ENCODE data around the gene TPM1. TPM values are rescaled to one million over a fixed set of nuclear protein-coding genes. Genes with fewer than 3 reads are reported as not detected.
A peak's percentile ranks its signal among the peaks of the same experiment; 100 is the strongest.
"Not testable (repeated sequence)": the region's sequence is repeated elsewhere in the genome, so short reads cannot be mapped to it uniquely, and the experiment has no call there.

Gene TPM1
- total RNA-seq, 1 experiment from 2014 or later = 421 TPM

DNA sequence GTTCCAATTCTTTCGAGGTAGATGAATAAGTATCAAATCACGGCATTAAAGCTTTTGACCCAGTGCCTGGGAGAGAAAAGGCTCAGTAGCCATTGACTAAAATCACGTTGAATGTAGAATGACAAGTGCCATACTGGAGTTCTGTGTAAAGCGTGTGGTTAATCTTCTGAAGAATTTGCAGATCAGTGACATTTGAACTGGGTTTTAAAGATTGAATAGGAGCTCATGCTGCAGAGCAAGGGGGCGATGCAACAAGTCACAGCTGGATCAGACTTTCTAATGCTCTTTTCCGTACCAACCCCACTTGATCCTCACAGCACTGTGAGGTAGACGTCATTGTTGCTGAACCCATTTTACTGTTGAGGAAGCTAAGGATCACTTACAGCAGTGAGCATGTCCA is 49.5 kb upstream of the TPM1 start:
- ATAC-seq (no peak), DNase-seq (ENCODE audit: low spot score) (no peak)
- ChIA-PET POLR2A (no interaction called here), CTCF (interaction anchor here (0.8 kb wide), 1 partner anchor 55 kb away, joined by 3 read pairs; no protein-coding TSS in a partner anchor)
- H3K27me3 Mint-ChIP-seq (ENCODE audit: low read depth) = no peaks in the 10 kb centered on the region
- no peak overlapping the region for H3K4me3 Mint-ChIP-seq
- peaks cover 20% of the 10 kb centered on the region for H3K4me1 Mint-ChIP-seq
- 0 out of 2 replicates have a peak overlapping the region, but pooled peaks have one; percentile 37 for H3K27ac Mint-ChIP-seq
- no peaks in the 10 kb centered on the region for H3K9me3 Mint-ChIP-seq
- no peaks in the 10 kb centered on the region for H3K36me3 Mint-ChIP-seq
- TF ChIP-seq, protein P1, sequence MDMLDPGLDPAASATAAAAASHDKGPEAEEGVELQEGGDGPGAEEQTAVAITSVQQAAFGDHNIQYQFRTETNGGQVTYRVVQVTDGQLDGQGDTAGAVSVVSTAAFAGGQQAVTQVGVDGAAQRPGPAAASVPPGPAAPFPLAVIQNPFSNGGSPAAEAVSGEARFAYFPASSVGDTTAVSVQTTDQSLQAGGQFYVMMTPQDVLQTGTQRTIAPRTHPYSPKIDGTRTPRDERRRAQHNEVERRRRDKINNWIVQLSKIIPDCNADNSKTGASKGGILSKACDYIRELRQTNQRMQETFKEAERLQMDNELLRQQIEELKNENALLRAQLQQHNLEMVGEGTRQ (CRISPR knock-in tag; IDR thresholded peaks at IDR 0.05) = no peak
- no peak for TF ChIP-seq MXD4 (CRISPR knock-in tag; IDR thresholded peaks at IDR 0.05; ENCODE audit: borderline replicate concordance)
- TF ChIP-seq E2F5 (CRISPR knock-in tag; IDR thresholded peaks at IDR 0.05) = no peak
- TF ChIP-seq ZNF423 (CRISPR knock-in tag; IDR thresholded peaks at IDR 0.05) = no peak
- TF ChIP-seq ZNF219 (CRISPR knock-in tag; IDR thresholded peaks at IDR 0.05; ENCODE audit: borderline replicate concordance) = no peak
- TF ChIP-seq, protein P2, sequence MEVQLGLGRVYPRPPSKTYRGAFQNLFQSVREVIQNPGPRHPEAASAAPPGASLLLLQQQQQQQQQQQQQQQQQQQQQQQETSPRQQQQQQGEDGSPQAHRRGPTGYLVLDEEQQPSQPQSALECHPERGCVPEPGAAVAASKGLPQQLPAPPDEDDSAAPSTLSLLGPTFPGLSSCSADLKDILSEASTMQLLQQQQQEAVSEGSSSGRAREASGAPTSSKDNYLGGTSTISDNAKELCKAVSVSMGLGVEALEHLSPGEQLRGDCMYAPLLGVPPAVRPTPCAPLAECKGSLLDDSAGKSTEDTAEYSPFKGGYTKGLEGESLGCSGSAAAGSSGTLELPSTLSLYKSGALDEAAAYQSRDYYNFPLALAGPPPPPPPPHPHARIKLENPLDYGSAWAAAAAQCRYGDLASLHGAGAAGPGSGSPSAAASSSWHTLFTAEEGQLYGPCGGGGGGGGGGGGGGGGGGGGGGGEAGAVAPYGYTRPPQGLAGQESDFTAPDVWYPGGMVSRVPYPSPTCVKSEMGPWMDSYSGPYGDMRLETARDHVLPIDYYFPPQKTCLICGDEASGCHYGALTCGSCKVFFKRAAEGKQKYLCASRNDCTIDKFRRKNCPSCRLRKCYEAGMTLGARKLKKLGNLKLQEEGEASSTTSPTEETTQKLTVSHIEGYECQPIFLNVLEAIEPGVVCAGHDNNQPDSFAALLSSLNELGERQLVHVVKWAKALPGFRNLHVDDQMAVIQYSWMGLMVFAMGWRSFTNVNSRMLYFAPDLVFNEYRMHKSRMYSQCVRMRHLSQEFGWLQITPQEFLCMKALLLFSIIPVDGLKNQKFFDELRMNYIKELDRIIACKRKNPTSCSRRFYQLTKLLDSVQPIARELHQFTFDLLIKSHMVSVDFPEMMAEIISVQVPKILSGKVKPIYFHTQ (CRISPR knock-in tag; IDR thresholded peaks at IDR 0.05) = no peak
- no peak for TF ChIP-seq ETV6 (CRISPR knock-in tag; IDR thresholded peaks at IDR 0.05)
- TF ChIP-seq SMAD3 (CRISPR knock-in tag; IDR thresholded peaks at IDR 0.05; ENCODE audit: borderline replicate concordance) = no peak
- TF ChIP-seq NFATC4 (CRISPR knock-in tag; IDR thresholded peaks at IDR 0.05) = no peak
- TF ChIP-seq ZNF416 (CRISPR knock-in tag; IDR thresholded peaks at IDR 0.05) = no peak
- TF ChIP-seq, protein P3, sequence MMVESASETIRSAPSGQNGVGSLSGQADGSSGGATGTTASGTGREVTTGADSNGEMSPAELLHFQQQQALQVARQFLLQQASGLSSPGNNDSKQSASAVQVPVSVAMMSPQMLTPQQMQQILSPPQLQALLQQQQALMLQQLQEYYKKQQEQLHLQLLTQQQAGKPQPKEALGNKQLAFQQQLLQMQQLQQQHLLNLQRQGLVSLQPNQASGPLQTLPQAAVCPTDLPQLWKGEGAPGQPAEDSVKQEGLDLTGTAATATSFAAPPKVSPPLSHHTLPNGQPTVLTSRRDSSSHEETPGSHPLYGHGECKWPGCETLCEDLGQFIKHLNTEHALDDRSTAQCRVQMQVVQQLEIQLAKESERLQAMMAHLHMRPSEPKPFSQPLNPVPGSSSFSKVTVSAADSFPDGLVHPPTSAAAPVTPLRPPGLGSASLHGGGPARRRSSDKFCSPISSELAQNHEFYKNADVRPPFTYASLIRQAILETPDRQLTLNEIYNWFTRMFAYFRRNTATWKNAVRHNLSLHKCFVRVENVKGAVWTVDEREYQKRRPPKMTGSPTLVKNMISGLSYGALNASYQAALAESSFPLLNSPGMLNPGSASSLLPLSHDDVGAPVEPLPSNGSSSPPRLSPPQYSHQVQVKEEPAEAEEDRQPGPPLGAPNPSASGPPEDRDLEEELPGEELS (CRISPR knock-in tag; IDR thresholded peaks at IDR 0.05) = no peak
- TF ChIP-seq GABPB1 (CRISPR knock-in tag; IDR thresholded peaks at IDR 0.05) = no peak
- no peak for TF ChIP-seq GTF2I (CRISPR knock-in tag; conservative IDR thresholded peaks at IDR 0.05)
- no peak for TF ChIP-seq ATF1 (CRISPR knock-in tag; IDR thresholded peaks at IDR 0.05)
- TF ChIP-seq SP1 (CRISPR knock-in tag; conservative IDR thresholded peaks at IDR 0.05) = no peak
- TF ChIP-seq NFE2L1 (CRISPR knock-in tag; IDR thresholded peaks at IDR 0.05) = no peak
- TF ChIP-seq, protein P4, sequence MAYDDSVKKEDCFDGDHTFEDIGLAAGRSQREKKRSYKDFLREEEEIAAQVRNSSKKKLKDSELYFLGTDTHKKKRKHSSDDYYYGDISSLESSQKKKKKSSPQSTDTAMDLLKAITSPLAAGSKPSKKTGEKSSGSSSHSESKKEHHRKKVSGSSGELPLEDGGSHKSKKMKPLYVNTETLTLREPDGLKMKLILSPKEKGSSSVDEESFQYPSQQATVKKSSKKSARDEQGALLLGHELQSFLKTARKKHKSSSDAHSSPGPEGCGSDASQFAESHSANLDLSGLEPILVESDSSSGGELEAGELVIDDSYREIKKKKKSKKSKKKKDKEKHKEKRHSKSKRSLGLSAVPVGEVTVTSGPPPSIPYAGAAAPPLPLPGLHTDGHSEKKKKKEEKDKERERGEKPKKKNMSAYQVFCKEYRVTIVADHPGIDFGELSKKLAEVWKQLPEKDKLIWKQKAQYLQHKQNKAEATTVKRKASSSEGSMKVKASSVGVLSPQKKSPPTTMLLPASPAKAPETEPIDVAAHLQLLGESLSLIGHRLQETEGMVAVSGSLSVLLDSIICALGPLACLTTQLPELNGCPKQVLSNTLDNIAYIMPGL (CRISPR knock-in tag; IDR thresholded peaks at IDR 0.05) = no peak
- TF ChIP-seq, protein P5, sequence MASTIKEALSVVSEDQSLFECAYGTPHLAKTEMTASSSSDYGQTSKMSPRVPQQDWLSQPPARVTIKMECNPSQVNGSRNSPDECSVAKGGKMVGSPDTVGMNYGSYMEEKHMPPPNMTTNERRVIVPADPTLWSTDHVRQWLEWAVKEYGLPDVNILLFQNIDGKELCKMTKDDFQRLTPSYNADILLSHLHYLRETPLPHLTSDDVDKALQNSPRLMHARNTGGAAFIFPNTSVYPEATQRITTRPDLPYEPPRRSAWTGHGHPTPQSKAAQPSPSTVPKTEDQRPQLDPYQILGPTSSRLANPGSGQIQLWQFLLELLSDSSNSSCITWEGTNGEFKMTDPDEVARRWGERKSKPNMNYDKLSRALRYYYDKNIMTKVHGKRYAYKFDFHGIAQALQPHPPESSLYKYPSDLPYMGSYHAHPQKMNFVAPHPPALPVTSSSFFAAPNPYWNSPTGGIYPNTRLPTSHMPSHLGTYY (CRISPR knock-in tag; IDR thresholded peaks at IDR 0.05) = no peak
- TF ChIP-seq, protein P6, sequence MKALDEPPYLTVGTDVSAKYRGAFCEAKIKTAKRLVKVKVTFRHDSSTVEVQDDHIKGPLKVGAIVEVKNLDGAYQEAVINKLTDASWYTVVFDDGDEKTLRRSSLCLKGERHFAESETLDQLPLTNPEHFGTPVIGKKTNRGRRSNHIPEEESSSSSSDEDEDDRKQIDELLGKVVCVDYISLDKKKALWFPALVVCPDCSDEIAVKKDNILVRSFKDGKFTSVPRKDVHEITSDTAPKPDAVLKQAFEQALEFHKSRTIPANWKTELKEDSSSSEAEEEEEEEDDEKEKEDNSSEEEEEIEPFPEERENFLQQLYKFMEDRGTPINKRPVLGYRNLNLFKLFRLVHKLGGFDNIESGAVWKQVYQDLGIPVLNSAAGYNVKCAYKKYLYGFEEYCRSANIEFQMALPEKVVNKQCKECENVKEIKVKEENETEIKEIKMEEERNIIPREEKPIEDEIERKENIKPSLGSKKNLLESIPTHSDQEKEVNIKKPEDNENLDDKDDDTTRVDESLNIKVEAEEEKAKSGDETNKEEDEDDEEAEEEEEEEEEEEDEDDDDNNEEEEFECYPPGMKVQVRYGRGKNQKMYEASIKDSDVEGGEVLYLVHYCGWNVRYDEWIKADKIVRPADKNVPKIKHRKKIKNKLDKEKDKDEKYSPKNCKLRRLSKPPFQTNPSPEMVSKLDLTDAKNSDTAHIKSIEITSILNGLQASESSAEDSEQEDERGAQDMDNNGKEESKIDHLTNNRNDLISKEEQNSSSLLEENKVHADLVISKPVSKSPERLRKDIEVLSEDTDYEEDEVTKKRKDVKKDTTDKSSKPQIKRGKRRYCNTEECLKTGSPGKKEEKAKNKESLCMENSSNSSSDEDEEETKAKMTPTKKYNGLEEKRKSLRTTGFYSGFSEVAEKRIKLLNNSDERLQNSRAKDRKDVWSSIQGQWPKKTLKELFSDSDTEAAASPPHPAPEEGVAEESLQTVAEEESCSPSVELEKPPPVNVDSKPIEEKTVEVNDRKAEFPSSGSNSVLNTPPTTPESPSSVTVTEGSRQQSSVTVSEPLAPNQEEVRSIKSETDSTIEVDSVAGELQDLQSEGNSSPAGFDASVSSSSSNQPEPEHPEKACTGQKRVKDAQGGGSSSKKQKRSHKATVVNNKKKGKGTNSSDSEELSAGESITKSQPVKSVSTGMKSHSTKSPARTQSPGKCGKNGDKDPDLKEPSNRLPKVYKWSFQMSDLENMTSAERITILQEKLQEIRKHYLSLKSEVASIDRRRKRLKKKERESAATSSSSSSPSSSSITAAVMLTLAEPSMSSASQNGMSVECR (CRISPR knock-in tag; IDR thresholded peaks at IDR 0.05; ENCODE audit: borderline replicate concordance) = no peak

GRCh38 chr15:62993632-62994031 is 48.9 kb upstream of the TPM1 start:
- H3K4me1 Mint-ChIP-seq = peaks cover 17% of the 10 kb centered on the region
- H3K27ac Mint-ChIP-seq; POLR2A ChIA-PET; CTCF ChIA-PET; H3K36me3 Mint-ChIP-seq; ATAC-seq; H3K9me3 Mint-ChIP-seq; H3K27me3 Mint-ChIP-seq (ENCODE audit: low read depth); H3K4me3 Mint-ChIP-seq; DNase-seq (ENCODE audit: low spot score): not testable (repeated sequence)
